IPS DF 4.7 (cell line): ENCODE measurements around the gene PKP1.
A peak's percentile ranks its signal among the peaks of the same experiment; 100 is the strongest.

Experiments
- DNase-seq: peaks from one replicate; pipeline ENCODE4 v3.0.0-alpha.2; 2013; ENCODE audit warnings: low spot score; ENCODE audit errors: extremely low read depth

The PKP1 gene

GRCh38 chr1:201326710-201327109 is 43.4 kb downstream of the PKP1 start:
- DNase-seq = no peak

- no peak for DNase-seq
These were observed 44.5 kb downstream of the PKP1 start for GRCh38 chr1:201327687-201328240.

- DNase-seq = no peak
These were observed 45.3 kb downstream of the PKP1 start for GRCh38 chr1:201328576-201328975.

- DNase-seq = no peak
These were observed 46.0 kb downstream of the PKP1 start for GRCh38 chr1:201329286-201329685.

- DNase-seq = no peak
These were observed 46.5 kb downstream of the PKP1 start for GRCh38 chr1:201329801-201330200.

GRCh38 chr1:201330541-201330940 is 47.2 kb downstream of the PKP1 start:
- no peak for DNase-seq

- no peak for DNase-seq
These were observed 47.9 kb downstream of the PKP1 start for GRCh38 chr1:201331166-201331565.

GRCh38 chr1:201332021-201332420 is 48.7 kb downstream of the PKP1 start:
- DNase-seq = no peak

GRCh38 chr1:201332616-201333335 is 49.5 kb downstream of the PKP1 start:
- DNase-seq = no peak

GRCh38 chr1:201334325-201335173 is 51.2 kb downstream of the PKP1 start:
- DNase-seq = no peak

GRCh38 chr1:201335174-201335870 is 52.0 kb downstream of the PKP1 start:
- no peak for DNase-seq

- no peak for DNase-seq
These were observed 52.6 kb downstream of the PKP1 start for GRCh38 chr1:201335901-201336300.

- no peak for DNase-seq
These were observed 53.6 kb downstream of the PKP1 start for GRCh38 chr1:201336711-201337450.

- DNase-seq = no peak
These were observed 58.1 kb downstream of the PKP1 start for GRCh38 chr1:201341377-201341776.

- no peak for DNase-seq
These were observed 61.1 kb downstream of the PKP1 start for GRCh38 chr1:201344206-201345080.

- no peak for DNase-seq
These were observed 61.7 kb downstream of the PKP1 start for GRCh38 chr1:201345081-201345355.

GRCh38 chr1:201346337-201346939 is 63.1 kb downstream of the PKP1 start:
- DNase-seq = peak; percentile 71

GRCh38 chr1:201346987-201347386 is 63.7 kb downstream of the PKP1 start:
- DNase-seq = no peak

GRCh38 chr1:201347498-201348210 is 64.3 kb downstream of the PKP1 start:
- peak; percentile 58 for DNase-seq
